Effector CD4-positive, alpha-beta T cell (primary cell): ENCODE results near the gene TTC28.
"Not testable (repeated sequence)": the region's sequence is repeated elsewhere in the genome, so short reads cannot be mapped to it uniquely, and the experiment has no call there.

Source experiments
- DNase-seq: peaks from one replicate; pipeline ENCODE4 v3.0.0-alpha.2; 2020

The TTC28 gene

GRCh38 chr22:28674121-28674563, 5.5 kb downstream of the TTC28 start:
- no peak for DNase-seq

DNA sequence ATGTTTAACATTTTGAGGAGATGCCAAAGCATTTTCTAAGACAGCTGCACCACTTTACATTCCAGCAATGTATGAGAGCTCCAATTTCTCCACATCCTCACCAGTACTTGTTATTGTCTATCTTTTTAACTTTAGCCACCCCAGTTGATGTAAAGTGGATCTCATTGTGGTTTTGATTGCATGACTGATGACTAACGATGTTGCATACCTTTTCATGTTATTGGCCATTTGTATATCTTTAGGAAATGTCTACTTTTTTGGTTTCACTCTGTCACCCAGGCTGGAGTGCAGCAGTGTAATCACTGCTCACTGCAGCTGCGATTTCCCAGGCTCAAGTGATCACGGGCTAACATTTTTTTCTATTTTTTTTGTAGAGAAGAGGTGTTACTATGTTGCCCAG, 8.9 kb downstream of the TTC28 start:
- no peak for DNase-seq

GRCh38 chr22:28670161-28670560, 9.5 kb downstream of the TTC28 start:
- DNase-seq: no peak

DNA sequence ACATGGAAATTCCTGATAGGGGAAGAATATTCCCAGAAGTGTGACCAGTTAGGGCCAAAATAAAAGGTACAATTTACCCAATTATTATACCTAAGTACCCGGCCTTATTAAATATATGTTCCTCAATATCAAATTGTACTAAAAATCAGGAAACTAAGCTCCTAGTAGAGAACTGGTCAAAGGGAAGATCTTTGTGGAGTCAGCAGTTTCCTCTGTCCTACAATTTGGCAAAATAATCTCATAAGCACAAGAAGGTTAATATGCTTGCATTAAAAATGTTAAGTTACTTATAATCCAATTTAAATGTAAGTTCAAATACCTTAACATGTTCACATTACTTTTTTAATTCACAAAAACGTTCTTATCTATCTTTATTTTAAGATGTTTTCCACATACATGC, 10.3 kb downstream of the TTC28 start:
- no peak for DNase-seq

GRCh38 chr22:28663569-28663942, 16.1 kb downstream of the TTC28 start:
- DNase-seq: not testable (repeated sequence)

DNA sequence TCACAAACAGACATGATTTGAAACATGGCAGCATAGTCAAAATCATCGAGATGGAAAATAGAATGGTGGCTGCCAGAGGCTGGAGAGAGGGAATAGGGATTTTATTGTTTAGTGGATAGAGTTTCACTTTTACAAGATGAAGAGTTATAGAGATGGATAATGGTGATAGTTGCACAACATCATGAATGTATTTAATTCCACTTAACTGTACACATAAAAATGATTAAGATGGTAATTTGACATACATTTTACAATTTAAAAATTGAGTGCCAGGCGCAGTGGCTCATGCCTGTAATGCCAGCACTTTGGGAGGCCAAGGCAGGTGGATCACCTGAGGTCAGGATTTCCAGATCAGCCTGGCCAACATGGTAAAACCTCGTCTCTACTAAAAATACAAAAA, 21.2 kb downstream of the TTC28 start:
- no peak for DNase-seq

DNA sequence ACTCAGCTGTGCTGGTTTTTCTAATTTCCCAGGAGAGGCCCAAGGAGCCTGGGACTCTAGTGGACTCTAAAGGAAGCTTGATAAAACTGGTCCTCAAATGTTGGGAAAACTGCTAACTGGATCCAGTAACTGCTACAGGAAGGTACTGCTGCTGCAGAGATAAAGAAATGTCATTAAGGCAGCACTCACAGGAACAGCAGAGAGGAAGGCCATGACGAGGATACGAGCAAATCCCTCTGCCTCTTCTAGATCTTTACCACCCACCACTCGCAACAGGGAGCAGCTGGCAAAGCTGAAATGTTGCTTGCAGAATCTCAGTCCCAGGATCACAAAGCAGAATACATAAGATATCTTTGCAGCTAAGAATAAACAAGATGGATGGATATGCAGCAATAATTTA, 23.5 kb downstream of the TTC28 start:
- no peak for DNase-seq

DNA sequence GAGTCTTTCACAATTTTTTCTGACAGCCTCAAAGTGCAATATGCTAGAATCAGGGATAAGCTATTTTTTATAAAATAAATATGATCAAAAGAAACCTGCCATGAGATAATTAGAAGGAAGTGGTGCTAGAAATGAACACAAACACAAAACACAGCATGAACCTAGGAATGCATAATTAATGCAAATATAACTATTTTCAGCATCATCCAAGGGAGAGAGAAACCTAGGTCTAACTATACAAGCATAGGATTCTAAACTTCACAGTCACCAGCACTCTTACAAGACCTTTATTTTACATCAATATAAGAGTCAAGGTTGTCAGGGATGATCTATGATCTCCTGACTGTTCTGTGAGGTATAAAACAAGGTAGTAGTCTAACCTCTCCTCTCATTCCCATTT, 29.2 kb downstream of the TTC28 start:
- no peak for DNase-seq

GRCh38 chr22:28648792-28649191, 30.8 kb downstream of the TTC28 start:
- DNase-seq: no peak

GRCh38 chr22:28647216-28647615, 32.4 kb downstream of the TTC28 start:
- no peak for DNase-seq

- no peak for DNase-seq
Measured at GRCh38 chr22:28639321-28639720, 40.3 kb downstream of the TTC28 start.

DNA sequence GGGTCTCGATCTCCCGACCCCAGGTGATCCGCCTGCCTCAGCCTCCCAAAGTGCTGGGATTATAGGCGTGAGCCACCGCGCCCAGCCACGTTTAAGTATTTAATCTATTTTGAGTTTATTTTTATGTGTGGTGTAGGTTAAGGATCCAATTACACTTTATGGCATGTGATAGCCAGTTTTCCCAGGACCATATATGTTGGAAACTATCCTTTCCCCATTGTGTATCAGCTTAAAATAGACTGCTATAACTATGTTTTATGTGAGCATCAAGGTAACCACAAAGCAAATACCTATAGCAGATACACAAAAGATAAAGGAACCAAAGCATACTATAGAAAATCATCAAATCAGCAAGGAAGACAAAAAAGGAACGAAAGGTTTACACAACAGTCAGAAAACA, 42.4 kb downstream of the TTC28 start:
- no peak for DNase-seq

DNA sequence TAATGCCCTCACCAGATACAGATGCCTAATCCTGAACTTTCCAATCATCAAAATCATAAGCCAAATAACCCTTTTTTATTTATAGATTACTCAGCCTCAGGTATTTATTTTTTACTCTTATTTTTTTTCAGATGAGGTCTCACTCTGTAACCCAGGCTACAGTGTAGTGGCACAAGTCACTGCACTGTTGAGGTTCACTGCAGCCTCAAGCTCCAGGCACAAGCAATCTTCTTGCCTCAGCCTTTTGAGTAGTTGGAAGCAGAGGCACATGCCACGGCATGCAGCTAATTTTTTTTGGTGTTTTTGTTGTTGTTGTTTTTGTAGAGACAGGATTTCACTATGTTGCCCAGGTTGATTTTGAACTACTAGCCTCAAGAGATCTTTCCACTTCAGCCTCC, 49.5 kb downstream of the TTC28 start:
- no peak for DNase-seq

DNA sequence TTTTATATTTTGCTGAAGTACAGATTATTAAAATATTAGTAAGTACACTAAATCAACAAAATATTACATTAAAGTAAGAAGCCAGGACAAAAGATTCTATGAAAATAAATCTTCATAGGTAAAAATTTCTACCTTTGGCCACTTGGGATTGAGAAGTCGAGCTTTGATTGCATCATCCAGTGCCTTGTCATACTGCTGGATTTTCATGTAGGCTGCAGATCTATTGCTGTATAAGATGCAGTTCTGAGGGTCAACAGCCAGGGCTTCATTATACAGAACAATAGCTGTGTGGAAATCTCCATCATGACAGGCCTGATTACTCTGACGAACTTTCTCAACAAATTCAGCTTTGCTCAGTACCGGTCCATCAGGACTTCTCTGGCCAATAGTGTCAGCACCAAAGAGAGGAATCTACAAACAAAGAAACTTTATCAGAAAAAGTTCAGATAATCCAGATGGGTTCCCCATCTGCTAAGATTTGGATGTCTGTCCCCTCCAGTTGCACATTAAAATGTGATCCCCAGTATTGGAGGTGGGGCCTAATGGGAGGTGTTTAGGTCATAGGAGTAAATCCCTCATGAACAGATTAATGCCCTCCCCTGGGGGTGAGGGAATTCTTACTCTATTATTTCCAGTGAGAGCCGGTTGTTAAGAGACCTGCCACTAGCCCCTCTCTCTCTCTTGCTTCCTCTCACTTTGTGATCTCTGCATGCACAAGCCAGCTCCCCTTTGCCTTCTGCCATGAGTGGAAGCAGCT, 50.0 kb downstream of the TTC28 start:
- no peak for DNase-seq

DNA sequence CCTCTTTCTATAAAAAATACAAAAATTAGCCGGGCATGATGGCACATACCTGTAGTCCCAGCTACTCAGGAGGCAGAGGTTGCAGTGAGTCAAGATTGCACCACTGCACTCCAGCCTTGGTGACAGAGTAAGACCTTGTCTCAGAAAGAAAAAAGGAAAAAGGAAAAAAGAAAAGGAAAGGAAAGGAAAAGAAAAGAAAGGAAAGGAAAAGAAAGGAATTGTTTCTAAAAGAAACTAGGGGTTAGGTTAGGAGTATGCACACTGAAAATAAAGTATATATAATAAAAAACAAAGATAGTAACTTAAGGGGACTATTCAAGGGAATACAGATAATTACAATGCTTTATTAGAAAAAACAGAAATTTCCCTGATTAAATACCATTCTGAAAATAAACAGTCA, 50.9 kb downstream of the TTC28 start:
- no peak for DNase-seq

GRCh38 chr22:28627791-28628190, 51.8 kb downstream of the TTC28 start:
- no peak for DNase-seq

GRCh38 chr22:28620244-28620922, 59.3 kb downstream of the TTC28 start:
- no peak for DNase-seq

DNA sequence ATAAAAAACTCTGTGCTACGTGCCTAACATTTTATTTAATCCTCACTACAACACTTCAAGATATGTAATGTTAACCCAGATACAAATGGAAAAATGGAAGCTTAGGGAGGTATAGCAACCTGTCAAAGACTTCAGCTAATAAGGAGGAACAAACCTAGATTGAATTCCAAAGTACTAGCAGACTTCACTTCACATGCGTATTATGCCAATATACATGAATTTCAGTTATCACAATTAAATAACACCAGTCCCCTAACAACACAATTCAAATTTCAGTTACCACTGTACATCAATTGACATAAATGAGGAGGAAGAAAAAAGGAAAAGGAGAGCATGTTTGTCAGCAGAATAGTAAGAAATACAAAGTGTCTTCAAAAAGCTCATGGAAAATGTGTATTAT, 60.4 kb downstream of the TTC28 start:
- no peak for DNase-seq

DNA sequence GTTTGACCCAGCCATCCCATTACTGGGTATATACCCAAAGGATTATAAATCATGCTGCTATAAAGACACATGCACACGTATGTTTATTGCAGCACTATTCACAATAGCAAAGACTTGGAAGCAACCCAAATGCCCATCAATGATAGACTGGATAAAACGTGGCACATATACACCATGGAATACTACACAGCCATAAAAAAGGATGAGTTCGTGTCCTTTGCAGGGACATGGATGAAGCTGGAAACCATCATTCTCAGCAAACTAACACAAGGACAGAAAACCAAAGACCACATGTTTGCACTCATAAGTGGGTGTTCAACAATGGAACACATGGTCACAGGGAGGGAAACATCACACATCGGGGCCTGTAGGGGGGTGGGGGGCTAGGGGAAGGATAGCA, 64.2 kb downstream of the TTC28 start:
- not testable (repeated sequence) for DNase-seq

- no peak for DNase-seq
Measured at GRCh38 chr22:28609921-28610320, 69.7 kb downstream of the TTC28 start.

DNA sequence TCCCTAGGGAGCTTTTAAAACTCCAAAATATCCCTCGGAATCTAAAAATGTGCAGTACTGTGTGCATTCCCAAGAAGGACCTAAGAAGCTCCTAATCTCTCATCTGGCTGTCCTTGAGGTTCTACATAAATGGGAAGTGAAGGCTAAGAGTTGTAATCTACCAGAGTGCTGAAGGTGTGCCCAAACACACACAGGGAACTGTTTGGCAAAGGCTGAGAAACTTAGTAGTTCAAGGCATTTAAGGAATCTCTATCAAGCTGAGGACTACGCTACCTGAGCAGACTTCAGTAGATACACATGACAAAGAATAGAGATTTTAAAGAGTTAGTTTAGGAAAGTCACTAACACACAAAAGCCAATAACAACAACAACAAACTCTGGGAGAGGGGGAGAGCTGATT, 71.1 kb downstream of the TTC28 start:
- DNase-seq: no peak

DNA sequence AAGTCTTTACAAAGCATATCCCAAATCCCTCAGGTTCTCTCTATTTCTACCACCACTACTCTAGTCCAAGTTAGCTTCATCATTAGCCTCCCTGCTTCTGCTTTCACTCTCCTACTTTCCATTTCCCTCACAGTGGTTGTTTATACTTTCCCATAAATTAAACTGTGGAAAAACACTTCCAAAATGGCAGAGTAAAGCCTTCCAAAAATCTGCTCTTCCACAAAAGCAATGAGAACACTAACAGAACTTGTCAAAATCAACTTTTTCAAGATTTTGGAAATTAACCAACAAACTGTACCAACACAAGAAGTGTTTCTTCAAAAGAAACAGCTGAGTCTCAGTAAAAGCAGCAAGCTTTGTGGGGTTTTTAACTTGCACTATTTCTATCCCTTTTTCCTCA, 71.8 kb downstream of the TTC28 start:
- DNase-seq: no peak

DNA sequence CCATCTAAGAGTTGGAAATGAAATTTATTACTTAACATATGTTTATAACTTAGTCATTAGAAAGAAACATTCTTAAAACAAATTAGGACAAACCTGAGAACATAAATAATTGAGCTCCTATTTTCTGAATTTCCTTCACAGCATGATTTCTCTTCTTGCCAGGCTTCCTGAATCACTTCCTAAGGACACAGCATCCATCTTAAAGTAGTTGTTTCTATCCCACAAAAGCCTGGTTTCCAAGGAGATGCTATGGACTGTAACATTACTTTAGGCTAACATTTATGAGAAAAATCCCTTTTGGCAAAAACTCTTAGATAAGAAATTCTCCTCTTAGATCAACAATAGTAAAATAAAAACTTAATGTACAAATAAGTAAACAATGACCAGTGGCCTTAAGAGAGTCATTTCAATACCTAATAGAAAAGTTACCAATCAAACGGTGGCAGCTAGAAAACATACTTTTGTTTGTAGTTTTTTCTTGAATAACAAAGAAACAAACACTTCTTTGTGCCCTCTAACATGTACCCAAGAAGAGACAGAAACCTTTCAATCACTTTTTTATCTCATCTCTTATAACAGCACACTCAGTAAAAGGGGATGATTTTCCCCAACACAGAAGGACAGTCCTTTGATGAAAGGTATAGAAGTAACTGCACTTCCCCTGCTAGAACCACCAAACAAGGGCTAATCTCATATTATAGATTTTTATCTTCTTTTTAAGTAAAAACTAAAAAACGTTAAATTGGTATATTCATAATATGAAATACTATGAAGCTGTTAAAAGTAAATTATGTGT, 74.5 kb downstream of the TTC28 start:
- no peak for DNase-seq

- DNase-seq: no peak
Measured at GRCh38 chr22:28601915-28602314, 77.7 kb downstream of the TTC28 start.
